GM19395 (cell line): ENCODE results near the gene SGSM1.
"Not testable (repeated sequence)": the region's sequence is repeated elsewhere in the genome, so short reads cannot be mapped to it uniquely, and the experiment has no call there.

Experiments
- ATAC-seq: cut with Tn5 transposase; IDR thresholded peaks from one replicate; pipeline ENCODE4 v1.9.1; 2021; ENCODE audit warnings: mild to moderate bottlenecking, moderate library complexity; ENCODE audit not compliant: unreplicated experiment

SGSM1 gene

GRCh38 chr22:24834845-24835570 lies 29.0 kb downstream of the SGSM1 start:
- ATAC-seq = no peak

DNA sequence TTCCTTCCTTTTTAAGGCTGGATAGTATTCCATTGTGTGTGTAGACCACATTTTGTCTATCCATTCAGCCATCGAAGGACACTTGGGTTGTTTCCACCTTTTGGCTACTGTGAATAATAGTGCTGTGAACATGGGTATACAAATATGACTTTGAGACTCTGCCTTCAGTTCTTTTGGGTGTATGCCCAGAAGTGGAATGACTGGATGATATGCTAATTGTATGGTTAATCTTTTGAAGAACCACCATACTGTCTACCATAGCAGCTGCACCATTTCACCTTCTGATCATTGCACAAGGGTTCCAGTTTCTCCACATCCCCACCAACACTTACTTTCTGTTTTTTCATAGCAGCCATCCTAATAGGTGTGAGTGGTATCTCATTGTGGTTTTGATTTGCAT lies 30.3 kb downstream of the SGSM1 start:
- no peak for ATAC-seq

DNA sequence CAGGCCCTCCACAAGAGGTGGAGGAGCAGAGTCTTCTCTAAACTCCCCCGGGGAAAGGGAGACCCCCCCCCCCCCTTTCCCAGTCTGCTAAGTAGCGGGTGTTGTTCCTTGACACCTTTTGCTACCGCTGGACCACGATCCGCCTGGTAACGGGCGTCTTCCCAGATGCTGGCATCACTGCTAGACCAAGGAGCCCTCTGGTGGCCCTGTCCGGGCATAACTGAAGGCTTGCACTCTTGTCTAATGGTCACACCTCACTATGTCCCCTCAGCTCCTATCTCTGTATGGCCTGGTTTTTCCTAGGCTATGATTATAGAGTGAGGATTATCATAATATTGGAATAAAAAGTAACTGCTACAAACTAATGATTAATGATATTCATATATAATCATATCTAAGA lies 31.5 kb downstream of the SGSM1 start:
- ATAC-seq = not testable (repeated sequence)

- ATAC-seq = no peak
Measured at GRCh38 chr22:24841261-24841660, 35.2 kb downstream of the SGSM1 start.

DNA sequence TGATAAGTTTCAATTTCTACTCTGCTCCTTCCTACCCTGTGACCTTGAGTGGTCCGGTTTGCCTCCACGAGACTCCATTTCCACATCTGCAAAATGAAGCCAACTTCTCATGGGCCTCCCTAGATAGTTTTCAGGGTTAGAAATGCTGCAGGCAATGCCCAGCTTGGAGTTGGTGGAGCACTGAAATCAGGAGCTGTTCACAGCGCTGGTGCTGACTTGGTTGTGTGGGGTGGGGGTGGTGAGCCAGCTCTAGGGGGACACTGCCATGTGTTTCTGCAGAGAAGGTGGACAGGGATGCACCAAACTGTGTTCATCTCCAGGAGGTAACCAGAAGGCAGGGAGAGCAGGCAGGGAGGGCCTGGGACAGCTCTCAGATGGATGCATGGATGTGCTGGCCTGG lies 37.0 kb downstream of the SGSM1 start:
- ATAC-seq = no peak

DNA sequence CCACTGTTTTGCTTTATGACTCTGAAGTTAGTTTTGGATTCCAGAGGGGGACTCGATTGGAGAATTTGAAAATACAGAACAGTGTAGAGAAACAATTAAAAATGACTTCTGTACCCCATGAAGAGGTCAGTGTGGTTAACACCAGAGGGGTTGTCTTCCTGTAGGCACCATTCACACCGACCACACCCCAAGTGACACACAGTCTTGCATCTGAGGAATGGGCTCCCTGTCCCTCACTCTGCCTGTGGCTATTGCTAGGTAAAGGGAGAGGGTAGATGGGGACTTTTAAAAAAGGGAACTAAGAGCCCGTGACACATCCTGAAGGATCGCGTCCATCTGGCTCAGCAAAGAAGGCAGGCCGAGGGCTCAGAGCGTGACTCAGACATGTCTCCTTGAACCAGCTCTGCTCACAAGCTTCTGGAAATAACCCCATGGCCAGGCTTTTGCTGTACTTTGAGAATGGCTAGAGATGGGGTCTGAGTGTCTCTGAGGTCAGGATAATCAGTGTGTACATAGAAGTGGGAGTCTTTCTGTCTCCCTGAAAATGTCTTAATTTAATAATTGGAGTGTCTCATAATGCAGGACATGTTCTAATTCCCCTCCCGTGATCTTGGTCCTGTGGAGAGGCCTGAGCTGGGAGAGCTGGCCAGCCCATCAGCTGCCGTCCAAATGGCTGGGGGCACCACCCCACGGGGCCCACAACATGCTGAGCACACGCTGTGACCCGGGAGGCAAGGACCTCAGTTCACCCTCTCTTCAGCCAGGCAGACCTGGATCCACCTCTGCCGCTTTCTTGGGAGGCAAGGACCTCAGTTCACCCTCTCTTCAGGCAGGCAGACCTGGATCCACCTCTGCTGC lies 39.3 kb downstream of the SGSM1 start:
- ATAC-seq = no peak

DNA sequence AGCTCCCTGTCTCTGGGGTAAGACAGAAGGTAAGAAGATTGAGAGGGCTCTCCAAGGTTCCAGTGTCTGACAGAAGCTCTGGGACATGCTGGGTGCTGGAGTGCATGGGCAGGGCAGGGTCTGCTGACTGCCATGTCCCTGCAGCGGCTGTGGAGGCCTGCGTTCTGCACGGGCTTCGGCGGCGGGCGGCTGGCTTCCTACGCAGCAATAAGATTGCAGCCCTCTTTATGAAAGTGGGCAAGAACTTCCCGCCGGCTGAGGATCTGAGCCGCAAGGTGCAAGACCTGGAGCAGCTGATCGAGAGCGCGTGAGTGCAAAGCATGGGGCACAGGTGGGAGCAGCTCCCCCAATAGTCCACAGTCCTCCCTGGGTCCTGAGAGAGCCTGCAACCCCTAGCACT lies 41.5 kb downstream of the SGSM1 start:
- no peak for ATAC-seq

- ATAC-seq = no peak
Measured at GRCh38 chr22:24848559-24849168, 42.7 kb downstream of the SGSM1 start.

DNA sequence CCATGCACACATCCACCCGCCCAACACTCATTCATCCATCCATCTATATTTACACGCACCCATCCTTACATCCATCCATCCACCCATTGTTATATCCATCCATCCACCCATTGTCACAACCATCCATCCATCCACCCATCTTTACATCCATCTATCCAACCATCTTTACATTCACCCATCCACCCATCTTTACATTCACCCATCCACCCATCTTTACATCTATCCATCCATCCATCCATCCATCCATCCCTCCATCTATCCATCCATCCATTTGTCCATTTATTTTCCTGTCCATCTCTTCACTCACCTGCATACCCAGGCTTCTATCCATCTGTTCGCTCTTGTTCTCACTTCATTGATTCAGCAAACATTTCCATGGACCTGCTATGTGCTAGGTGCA lies 49.8 kb downstream of the SGSM1 start:
- no peak for ATAC-seq

DNA sequence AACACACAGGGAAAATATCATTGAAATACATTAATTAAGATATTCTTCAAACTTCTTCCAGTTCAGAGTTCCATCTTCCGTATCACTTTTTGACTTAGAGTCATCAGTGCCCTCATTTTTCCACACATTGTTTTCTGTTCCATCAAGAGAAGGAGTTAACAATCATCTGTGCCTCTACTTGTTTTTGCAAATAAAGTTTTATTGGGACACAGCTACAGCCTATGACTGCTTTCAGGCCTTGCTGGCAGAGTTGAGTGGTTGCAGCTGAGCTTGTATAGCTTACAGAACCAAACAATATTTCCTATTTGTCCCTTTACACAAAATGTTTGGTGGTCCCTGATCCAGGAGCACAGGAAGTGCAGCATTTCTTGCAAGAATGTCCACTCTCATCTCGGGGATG lies 51.6 kb downstream of the SGSM1 start:
- ATAC-seq = no peak

DNA sequence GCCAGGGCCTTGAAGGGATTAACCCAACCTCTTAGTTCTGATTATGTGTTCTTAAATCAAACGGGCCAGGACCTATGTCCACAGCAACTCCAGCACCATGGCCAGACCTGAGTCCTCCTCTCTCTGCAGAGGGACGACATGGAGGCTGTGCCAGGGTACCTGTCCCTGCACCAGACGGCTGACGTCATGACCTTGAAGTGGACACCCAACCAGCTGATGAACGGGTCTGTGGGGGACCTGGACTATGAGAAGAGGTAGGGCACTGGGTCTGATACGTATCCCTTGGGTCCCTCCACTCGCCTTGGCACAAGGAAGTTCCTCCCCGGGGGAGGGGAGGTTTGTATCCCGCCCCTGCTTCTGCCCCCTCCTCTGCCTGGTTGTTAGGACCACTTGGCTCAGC lies 53.6 kb downstream of the SGSM1 start:
- no peak for ATAC-seq

DNA sequence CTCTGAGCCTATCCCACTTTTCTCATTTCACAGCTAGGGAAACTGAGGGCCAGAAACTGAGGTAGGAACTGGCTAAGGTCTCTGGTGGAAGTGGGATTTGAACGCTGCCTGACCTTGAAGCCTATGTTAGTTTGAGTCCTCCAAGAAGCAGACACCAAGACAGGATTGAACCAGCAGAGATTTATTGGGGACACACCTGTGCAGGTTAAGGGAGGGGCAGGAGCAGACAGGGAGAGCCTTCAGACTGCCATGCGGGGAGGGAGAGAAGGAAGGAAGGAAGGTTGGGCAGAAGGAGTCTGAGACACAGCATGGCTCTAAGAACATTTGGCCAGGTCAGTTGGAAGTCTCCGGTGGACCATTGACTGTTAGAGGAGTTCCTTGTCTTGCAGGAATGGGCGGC lies 59.5 kb downstream of the SGSM1 start:
- ATAC-seq = no peak

GRCh38 chr22:24867323-24868022 lies 61.5 kb downstream of the SGSM1 start:
- no peak for ATAC-seq

DNA sequence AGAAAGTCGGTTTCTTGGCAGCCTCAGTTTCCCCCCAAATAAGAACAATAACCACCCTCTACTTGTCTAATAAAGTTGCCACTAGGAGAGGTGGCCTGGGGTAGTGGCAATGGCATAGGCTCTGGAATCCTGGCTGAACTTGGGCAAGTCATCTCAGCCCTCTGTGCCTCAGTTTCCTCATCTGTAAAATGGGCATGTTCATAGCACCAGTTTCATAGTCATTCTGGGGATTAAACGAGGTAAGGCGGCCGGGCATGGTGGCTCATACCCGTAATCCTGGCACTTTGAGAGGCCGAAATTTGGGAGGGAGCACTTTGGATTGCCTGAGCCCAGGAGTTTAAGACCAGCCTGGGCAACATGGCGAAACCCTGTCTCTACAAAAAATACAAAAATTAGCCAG lies 63.0 kb downstream of the SGSM1 start:
- ATAC-seq = no peak

DNA sequence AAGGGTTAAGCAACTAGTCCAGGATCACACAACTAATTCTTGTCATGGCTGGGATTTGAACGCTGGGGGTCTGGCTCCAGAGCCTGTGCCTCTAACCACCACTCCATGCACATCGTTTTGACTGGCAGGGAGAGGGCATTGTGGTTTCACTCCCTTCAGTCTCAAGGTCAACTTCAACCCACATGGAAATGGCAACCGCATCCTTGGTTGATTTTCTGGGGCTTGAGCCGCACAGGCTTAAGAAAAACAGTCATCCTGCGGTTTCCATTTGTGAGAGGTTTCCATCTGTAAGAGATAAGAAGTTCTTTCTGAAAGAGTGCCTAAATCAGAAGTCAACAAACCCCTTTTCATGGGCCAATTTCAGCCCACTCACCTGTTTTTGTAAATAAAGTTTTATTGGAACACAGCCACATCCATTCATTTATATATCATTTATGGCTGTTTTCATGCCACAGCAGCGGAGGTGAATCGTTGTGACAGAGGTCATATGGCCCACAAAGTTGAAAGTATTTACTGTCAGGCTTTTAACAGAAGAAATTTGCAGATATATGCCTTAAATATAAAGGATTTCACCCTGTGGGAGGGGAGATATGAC lies 65.7 kb downstream of the SGSM1 start:
- no peak for ATAC-seq

GRCh38 chr22:24873226-24873625 lies 67.2 kb downstream of the SGSM1 start:
- ATAC-seq = no peak

- no peak for ATAC-seq
Measured at GRCh38 chr22:24875862-24876506, 70.0 kb downstream of the SGSM1 start.

GRCh38 chr22:24876700-24877099 lies 70.7 kb downstream of the SGSM1 start:
- ATAC-seq = no peak

DNA sequence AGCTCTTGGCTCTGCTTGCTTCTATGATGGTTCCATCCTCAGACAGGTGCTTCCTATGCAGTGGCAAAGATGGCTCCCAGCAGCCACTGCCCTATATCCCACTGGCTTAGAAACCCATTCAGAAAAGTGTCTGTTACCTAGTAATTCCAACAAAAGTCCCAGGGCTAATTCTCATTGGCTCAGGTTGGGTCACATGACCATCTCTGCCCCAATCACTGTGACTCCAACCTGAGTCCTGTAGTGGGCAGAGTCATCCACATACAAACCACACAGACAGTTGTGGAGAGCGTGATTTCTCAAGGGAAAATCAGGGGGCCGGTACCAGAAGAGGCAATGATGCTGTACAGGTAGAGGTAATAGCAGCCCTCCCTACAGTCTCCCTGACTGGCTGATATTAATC lies 73.0 kb downstream of the SGSM1 start:
- no peak for ATAC-seq

- ATAC-seq = no peak
Measured at GRCh38 chr22:24883432-24883831, 77.4 kb downstream of the SGSM1 start.
